Choroid plexus epithelial cell (primary cell): ENCODE measurements around the gene PARD6A.

Experiments used
- DNase-seq: peaks from one replicate; pipeline ENCODE4 v3.0.0-alpha.2; 2010; ENCODE audit warnings: low read depth
- H3K4me3 ChIP-seq: 2 replicates; pipeline ENCODE4 v1.5.1; 2011; ENCODE audit warnings: low read depth, mild to moderate bottlenecking, control low read depth, low read length, moderate library complexity
- CTCF ChIP-seq: conservative IDR thresholded peaks from 2 replicates; pipeline ENCODE4 v1.5.1; 2011; ENCODE audit warnings: low read depth, mild to moderate bottlenecking, control low read depth, inconsistent platforms, low read length, moderate library complexity

Gene PARD6A

DNA sequence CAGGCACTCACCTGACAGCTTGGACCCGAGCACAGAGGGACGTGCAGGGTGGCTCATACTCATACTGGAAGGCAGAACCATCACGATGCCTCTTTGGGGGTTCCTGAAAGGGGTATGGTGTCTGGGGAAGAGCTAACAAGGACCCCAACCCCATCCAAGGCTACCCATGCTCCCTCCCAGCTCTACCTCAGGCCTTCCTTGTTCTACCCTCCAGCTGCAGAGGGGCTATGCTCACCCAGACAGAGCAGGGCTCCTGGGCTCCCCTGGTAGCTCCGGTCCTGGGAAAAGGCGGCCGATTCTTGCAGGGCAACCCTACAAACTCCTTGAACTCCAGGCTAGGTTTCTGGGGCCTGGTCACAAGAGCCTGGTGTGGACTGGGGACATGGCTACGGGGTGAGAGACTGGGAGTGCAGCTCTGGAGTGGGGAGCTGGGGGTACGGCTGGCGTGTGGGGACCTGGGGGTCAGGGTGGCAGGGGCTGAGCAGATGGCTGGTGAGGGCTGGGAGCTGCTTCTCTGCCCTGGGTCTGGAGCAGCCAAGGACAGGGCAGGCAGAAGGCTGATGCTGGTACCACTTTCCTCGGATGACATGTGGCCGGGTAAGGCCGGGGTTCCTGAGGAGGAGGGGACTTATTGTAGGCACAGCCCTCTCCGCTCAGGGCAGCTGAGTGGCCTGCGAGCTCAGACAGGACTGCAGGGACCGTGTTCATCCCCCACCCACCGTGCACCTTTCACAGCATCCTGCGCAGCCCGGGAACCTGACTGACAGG lies 2.8 kb upstream of the PARD6A start:
- no peak for TF ChIP-seq CTCF
- no peak overlapping the region for H3K4me3 ChIP-seq
- no peak for DNase-seq

GRCh38 chr16:67658849-67659674 lies 1.7 kb upstream of the PARD6A start:
- no peak for TF ChIP-seq CTCF
- H3K4me3 ChIP-seq, result peak overlapping the region; percentile 86
- DNase-seq, result no peak

GRCh38 chr16:67659675-67660563 lies 841 bp upstream of the PARD6A start, which contains the start of gene ACD:
Gene ACD (minus strand): TSS chr16:67660260. CDS start chr16:67660220, 40 bp downstream.
- no peak for TF ChIP-seq CTCF
- peak; percentile 91 for DNase-seq
- H3K4me3 ChIP-seq, result peak within 1 kb of the TSS; percentile 86

GRCh38 chr16:67661101-67661761 lies 471 bp downstream of the PARD6A start:
- TF ChIP-seq CTCF, result no peak
- peak; percentile 67 for DNase-seq
- peak overlapping the region; percentile 44 for H3K4me3 ChIP-seq

DNA sequence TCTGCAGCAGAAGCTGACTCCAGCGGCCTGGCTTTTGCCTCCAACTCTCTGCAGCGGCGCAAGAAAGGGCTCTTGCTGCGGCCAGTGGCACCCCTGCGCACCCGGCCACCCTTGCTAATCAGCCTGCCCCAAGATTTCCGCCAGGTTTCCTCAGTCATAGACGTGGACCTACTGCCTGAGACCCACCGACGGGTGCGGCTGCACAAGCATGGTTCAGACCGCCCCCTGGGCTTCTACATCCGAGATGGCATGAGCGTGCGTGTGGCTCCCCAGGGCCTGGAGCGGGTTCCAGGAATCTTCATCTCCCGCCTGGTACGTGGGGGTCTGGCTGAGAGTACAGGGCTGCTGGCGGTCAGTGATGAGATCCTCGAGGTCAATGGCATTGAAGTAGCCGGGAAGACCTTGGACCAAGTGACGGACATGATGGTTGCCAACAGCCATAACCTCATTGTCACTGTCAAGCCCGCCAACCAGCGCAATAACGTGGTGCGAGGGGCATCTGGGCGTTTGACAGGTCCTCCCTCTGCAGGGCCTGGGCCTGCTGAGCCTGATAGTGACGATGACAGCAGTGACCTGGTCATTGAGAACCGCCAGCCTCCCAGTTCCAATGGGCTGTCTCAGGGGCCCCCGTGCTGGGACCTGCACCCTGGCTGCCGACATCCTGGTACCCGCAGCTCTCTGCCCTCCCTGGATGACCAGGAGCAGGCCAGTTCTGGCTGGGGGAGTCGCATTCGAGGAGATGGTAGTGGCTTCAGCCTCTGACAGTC lies 1.3 kb downstream of the PARD6A start:
- DNase-seq, result no peak

More for the DNA sequence above, 1.3 kb downstream of the PARD6A start:
- H3K4me3 ChIP-seq, result no peak overlapping the region
- TF ChIP-seq CTCF, result no peak
